ENCODE measurements around the gene COL27A1. TPM values are rescaled to one million over a fixed set of nuclear protein-coding genes. Genes with fewer than 3 reads are reported as not detected.
"Not testable (repeated sequence)": the region's sequence is repeated elsewhere in the genome, so short reads cannot be mapped to it uniquely, and the experiment has no call there.

The COL27A1 gene
- total and polyA plus RNA-seq, 2 experiments from 2014 or later = 44.6 to 47.0 TPM

- Histone ChIP-seq H2AFZ (no peak overlapping the region), H3K4me2 (no peak overlapping the region), H3K27me3 (no peaks in the 10 kb centered on the region), H3K27ac (no peak overlapping the region), H3K4me3 (no peak overlapping the region), H3K9me3 (ENCODE audit: low read depth) (no peaks in the 10 kb centered on the region), H3K79me2 (no peaks in the 10 kb centered on the region), H3K36me3 (replicated peaks; ENCODE audit: insufficient read depth, low read depth) (no peaks in the 10 kb centered on the region), H3K4me1 (ENCODE audit: insufficient read depth) (peaks cover 36% of the 10 kb centered on the region), H4K20me1 (ENCODE audit: insufficient read depth, poor library complexity, severe bottlenecking) (no peaks in the 10 kb centered on the region), H3K9me2 (replicated peaks; ENCODE audit: insufficient read depth) (no peaks in the 10 kb centered on the region)
- no peak for DNase-seq (ENCODE audit: low spot score)
- 83% methylated on average over 13 of the region's 13 CpGs for WGBS (ENCODE audit: low lambda C conversion rate, missing lambda C conversion rate)
- TF ChIP-seq EZH2phosphoT487 (IDR thresholded peaks at IDR 0.05; ENCODE audit: low read depth, severe bottlenecking, unreplicated experiment) = no peak
- no peak for TF ChIP-seq CTCF (IDR thresholded peaks at IDR 0.05; ENCODE audit: poor library complexity)
- TF ChIP-seq EZH2 (IDR thresholded peaks at IDR 0.05; ENCODE audit: borderline replicate concordance) = no peak
These were observed 30.5 kb upstream of the COL27A1 start for GRCh38 chr9:114124666-114125475.

DNA sequence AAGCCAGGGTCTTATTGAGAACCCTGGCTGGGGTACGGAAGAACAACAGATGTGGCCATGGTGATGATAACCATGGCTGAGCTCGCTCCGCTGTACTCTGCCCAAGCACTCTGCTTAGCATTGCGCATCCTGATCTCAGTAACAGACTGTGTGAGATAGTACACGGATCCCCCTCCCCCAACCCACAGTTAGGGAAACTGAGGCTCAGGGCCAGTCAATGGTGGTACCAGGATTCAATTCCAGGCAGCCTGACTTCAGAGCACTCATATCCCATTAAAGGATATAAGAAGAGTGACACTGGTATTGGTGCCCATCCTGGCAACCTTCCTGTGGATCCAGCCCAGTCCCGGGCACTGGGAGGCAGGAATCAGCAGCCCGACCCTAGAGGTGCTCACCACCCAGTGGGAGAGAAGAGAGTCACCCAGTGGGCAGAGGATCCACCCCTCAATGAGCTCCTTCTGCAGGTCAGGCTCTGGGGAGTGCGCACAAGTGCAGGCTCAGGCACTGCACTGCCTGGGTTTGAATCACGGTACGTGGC, 29.8 kb upstream of the COL27A1 start:
- WGBS (ENCODE audit: low lambda C conversion rate, missing lambda C conversion rate) = 78% methylated on average over 10 of the region's 10 CpGs
- Histone ChIP-seq H3K27me3 (no peaks in the 10 kb centered on the region), H3K79me2 (no peaks in the 10 kb centered on the region), H3K4me2 (no peak overlapping the region), H2AFZ (no peak overlapping the region), H3K9me3 (ENCODE audit: low read depth) (no peaks in the 10 kb centered on the region), H3K4me1 (ENCODE audit: insufficient read depth) (peaks cover 29% of the 10 kb centered on the region), H3K9me2 (replicated peaks; ENCODE audit: insufficient read depth) (no peaks in the 10 kb centered on the region), H3K4me3 (no peak overlapping the region), H4K20me1 (ENCODE audit: insufficient read depth, poor library complexity, severe bottlenecking) (no peaks in the 10 kb centered on the region), H3K27ac (no peak overlapping the region), H3K36me3 (replicated peaks; ENCODE audit: insufficient read depth, low read depth) (no peaks in the 10 kb centered on the region)
- no peak for DNase-seq (ENCODE audit: low spot score)
- TF ChIP-seq EZH2phosphoT487 (IDR thresholded peaks at IDR 0.05; ENCODE audit: low read depth, severe bottlenecking, unreplicated experiment) (no peak), EZH2 (IDR thresholded peaks at IDR 0.05; ENCODE audit: borderline replicate concordance) (no peak), CTCF (IDR thresholded peaks at IDR 0.05; ENCODE audit: poor library complexity) (no peak)

DNA sequence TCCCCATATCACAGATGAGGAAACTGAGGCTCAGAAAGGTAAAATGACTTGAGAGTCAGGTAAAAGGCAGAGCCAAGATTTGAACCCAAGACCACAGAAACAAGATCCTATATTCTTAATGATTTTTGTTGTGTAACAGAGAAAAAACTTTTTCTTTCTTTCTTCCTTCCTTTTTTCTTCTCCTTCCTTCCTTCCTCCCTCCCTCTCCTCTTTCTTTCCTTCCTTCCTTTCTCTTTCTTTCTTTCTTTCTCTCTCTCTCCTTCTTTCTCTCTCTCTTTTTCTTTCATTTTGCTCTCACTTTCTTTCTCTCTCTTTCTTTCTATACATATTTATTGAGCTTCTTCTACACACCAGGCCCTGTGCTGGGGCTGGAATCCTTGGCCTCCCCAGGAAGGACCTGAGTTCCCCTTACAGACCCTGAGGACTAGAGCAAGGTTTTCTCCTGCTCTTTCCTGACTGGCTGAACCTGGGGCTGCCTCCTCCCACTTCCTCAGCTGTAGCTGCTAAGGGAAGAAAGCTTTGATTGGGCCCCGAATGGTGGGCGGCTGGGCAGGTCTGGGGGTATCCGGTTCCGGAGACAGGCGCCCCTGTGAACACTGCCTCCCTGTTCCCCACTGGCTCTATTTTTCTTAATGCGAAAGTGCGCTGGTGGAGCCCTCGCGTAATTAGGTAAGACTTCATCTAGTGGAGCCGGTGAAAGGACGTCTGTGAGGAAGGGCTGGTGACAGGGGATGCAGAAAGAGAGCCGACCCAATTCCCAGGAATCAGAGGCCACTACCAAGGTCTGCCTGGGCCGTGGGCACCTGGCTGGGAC, 28.9 kb upstream of the COL27A1 start:
- Histone ChIP-seq H3K79me2 (no peaks in the 10 kb centered on the region), H2AFZ (no peak overlapping the region), H3K4me3 (no peak overlapping the region)

GRCh38 chr9:114128759-114129158, 26.6 kb upstream of the COL27A1 start:
- peaks cover 13% of the 10 kb centered on the region for H3K4me1 ChIP-seq (ENCODE audit: insufficient read depth)
- H3K27me3 ChIP-seq; H3K9me3 ChIP-seq (ENCODE audit: low read depth); DNase-seq (ENCODE audit: low spot score); H3K36me3 ChIP-seq (replicated peaks; ENCODE audit: insufficient read depth, low read depth); H3K27ac ChIP-seq; H3K9me2 ChIP-seq (replicated peaks; ENCODE audit: insufficient read depth); H3K4me3 ChIP-seq; H2AFZ ChIP-seq; H3K4me2 ChIP-seq; H3K79me2 ChIP-seq; H4K20me1 ChIP-seq (ENCODE audit: insufficient read depth, poor library complexity, severe bottlenecking): not testable (repeated sequence)
- 88% methylated on average over 3 of the region's 3 CpGs for WGBS (ENCODE audit: low lambda C conversion rate, missing lambda C conversion rate)

More for the DNA sequence above, 28.9 kb upstream of the COL27A1 start:
- Histone ChIP-seq H3K27ac (no peak overlapping the region), H3K27me3 (no peaks in the 10 kb centered on the region), H3K36me3 (replicated peaks; ENCODE audit: insufficient read depth, low read depth) (no peaks in the 10 kb centered on the region), H4K20me1 (ENCODE audit: insufficient read depth, poor library complexity, severe bottlenecking) (no peaks in the 10 kb centered on the region), H3K4me1 (ENCODE audit: insufficient read depth) (peaks cover 24% of the 10 kb centered on the region), H3K9me3 (ENCODE audit: low read depth) (no peaks in the 10 kb centered on the region), H3K4me2 (no peak overlapping the region), H3K9me2 (replicated peaks; ENCODE audit: insufficient read depth) (no peaks in the 10 kb centered on the region)
- TF ChIP-seq EZH2phosphoT487 (IDR thresholded peaks at IDR 0.05; ENCODE audit: low read depth, severe bottlenecking, unreplicated experiment) (no peak), CTCF (IDR thresholded peaks at IDR 0.05; ENCODE audit: poor library complexity) (no peak), EZH2 (IDR thresholded peaks at IDR 0.05; ENCODE audit: borderline replicate concordance) (no peak)
- no peak for DNase-seq (ENCODE audit: low spot score)
- WGBS (ENCODE audit: low lambda C conversion rate, missing lambda C conversion rate) = 86% methylated on average over 13 of the region's 13 CpGs
